Measurements from ENCODE around the gene MAPKBP1.
"Not testable (repeated sequence)": the region's sequence is repeated elsewhere in the genome, so short reads cannot be mapped to it uniquely, and the experiment has no call there.

MAPKBP1 gene

DNA sequence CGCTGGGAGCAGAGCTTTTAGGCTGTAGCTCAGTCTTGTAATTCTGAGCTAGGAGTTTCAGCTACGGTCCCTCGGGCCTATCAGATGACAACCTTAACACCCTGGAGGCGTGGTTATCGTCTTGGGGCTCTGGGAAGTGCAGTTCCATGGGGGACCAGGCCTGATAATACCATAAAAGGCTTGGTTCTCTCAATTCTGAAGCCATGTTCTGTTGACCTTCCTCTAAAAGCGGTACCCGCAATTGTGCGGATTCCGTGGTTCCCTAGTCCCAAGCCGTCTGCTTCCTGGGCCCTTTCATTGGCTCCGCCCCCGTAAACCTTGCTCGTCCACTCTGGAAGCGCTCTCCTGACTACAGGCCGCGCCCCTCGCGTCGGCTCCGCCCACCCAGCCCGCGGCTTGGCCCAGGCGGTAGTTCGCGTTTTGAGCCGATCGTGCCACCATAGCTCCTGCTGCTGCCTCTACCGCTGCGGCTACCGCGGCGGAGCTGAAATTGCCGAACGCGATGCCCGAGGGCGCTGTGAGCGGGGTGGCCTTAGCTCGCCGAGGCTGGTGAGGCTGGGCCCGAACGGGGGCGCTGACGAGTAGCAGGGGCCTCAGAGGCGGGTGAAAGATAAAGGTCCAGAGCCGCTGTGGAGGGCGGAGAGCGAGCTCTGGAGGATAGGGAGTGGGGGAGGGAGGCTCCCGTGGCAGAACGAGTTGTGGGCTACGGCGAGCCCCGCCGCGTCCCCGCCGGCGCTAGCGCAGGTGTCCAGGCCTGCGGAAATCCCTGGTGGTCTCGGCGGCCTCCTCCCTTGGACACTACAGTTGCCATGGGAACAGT is at the start of gene MAPKBP1:
Gene MAPKBP1, plus strand, starts transcription at position 423 of the 820 bp plus-strand sequence. CDS start 792 bp downstream, outside the sequence.
- DNase-seq (ENCODE audit: extremely low read depth in 1 of 2, low read depth in 1 of 2), result peak; percentile 91 to 94

GRCh38 chr15:41727143-41727542 is 47.1 kb upstream of the MAPKBP1 start:
- DNase-seq (ENCODE audit: extremely low read depth in 1 of 2, low read depth in 1 of 2), result no peak

- DNase-seq (ENCODE audit: extremely low read depth in 1 of 2, low read depth in 1 of 2), result not testable (repeated sequence)
Measured at GRCh38 chr15:41728061-41728460, 46.2 kb upstream of the MAPKBP1 start.

DNA sequence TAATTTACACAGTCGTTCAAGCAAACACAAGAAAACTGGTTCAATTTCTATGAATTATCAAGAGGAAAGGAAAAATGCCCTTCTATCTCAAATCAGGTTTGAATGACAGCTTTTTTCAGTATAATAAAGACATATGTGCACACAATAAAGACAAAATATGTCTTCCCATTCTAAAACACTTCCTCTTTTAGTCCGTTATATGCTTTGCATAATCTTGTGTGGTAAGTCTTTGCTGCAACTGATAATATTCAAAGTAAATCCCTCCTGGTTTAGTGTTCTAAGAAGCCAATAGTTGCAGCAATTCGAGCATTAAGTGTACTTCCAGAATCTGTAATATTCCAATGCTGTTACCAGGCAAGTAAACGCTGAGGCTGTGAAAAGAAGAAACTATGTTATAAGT is 43.7 kb upstream of the MAPKBP1 start:
- DNase-seq (ENCODE audit: extremely low read depth in 1 of 2, low read depth in 1 of 2), result no peak

GRCh38 chr15:41732483-41732882 is 41.8 kb upstream of the MAPKBP1 start:
- DNase-seq (ENCODE audit: extremely low read depth in 1 of 2, low read depth in 1 of 2), result no peak

DNA sequence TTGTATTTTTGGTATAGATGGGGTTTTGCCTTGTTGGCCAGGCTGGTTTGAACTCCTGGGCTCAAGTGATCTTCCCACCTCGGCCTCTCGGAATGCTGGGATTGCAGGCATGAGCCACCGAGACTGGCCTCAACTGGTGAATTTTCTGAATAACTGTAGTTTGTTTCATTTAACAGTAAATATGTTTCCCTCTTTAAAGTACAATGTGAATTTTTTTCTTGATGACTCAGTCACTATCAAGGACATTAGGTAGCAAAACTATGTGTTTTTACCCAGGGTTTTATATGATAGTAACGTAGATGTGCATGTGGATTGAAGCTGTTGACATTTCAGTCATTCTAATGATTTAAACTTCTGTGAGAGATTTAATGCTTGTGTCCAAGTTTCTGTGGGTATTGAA is 40.2 kb upstream of the MAPKBP1 start:
- no peak for DNase-seq (ENCODE audit: extremely low read depth in 1 of 2, low read depth in 1 of 2)

DNA sequence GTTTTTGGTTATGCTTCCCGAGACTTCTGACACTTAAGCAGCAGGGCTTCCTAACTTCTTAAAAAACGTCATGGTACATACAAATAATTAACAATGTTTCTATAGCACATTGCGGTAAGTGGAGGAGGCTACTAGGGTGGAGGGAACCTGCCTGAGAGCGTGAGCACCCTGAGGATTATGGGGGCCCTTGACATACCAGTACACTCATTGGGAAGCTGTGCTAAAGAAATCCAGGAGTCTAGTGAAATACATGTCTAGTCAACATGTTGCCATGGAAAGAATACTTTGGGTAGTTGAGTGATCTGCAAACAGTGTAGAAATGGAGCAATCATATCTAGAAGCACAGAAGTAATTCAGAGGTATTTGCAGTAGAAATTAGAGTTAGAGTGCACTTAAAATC is 39.2 kb upstream of the MAPKBP1 start:
- no peak for DNase-seq (ENCODE audit: extremely low read depth in 1 of 2, low read depth in 1 of 2)

GRCh38 chr15:41735492-41735891 is 38.8 kb upstream of the MAPKBP1 start:
- DNase-seq (ENCODE audit: extremely low read depth in 1 of 2, low read depth in 1 of 2), result not testable (repeated sequence)

GRCh38 chr15:41746802-41747201 is 27.5 kb upstream of the MAPKBP1 start:
- DNase-seq (ENCODE audit: extremely low read depth in 1 of 2, low read depth in 1 of 2), result no peak

DNA sequence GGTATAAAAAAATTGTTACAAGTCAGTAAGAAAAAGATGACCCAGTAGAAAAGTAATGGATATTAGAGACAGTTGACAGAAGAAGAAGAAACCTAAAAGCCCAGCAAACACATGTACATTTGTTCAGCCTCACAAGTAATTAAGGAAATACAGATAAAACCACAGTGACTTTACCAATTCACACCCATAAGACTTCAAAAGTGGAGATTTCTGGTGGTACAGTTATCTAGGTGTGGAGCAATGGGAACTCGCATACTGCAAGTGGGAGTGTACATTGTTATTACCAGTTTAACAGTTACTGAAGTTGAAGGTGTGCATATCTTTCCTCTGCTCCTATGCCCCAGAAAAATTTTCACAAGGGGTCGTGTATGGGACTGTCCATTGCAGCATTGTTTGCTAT is 18.1 kb upstream of the MAPKBP1 start:
- no peak for DNase-seq (ENCODE audit: extremely low read depth in 1 of 2, low read depth in 1 of 2)

DNA sequence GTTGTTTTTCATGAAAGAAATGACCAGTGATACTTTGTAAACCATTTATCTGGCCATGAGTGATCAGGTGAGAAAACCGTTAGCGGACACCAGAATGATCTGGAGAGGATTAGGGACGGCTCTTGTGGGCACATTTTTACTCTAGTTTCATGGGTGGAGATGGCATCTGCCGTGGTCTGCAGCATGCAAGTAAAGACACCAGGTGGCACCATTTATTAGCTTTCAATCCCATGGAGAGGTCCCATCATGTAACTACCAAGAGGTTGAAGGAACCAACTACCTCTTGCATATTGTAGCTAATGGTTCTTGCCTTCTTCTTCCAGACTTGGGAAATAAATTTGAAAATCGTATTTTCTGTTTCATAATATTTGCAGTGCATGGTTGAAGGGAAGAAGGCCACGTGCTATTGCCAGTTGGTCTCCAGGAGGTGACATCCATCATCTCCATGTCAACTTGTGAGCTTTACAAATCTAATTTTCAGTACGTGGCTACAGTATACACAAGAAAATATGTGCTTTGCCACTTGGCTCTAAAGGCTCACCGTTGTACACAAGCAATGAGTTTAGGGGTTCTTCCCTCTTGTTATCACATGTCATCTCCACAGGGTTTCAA is 1.5 kb upstream of the MAPKBP1 start:
- DNase-seq (ENCODE audit: extremely low read depth in 1 of 2, low read depth in 1 of 2), result peak in 1 of 2 donors; percentile 22

GRCh38 chr15:41773332-41773728 is 954 bp upstream of the MAPKBP1 start:
- no peak for DNase-seq (ENCODE audit: extremely low read depth in 1 of 2, low read depth in 1 of 2)

DNA sequence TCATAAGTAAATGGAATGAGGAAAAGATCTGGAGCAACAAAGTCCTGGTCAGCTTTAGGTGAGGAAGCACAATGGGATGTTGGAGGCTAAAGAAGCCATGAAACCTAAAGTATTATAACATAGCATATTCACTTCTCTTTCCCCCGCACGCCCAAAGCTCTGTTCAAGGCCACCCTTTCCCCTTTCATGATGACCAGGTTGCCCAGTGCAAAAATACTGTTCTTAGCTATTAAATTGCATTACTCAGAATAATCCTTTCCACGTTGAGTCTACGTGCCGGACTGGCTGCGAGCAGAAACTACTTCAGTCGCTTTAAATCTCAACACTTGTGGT is 589 bp upstream of the MAPKBP1 start:
- DNase-seq (ENCODE audit: extremely low read depth in 1 of 2, low read depth in 1 of 2), result no peak

- DNase-seq (ENCODE audit: extremely low read depth in 1 of 2, low read depth in 1 of 2), result no peak
Measured at GRCh38 chr15:41774882-41775417, 666 bp downstream of the MAPKBP1 start.

GRCh38 chr15:41775651-41776050 is 1.4 kb downstream of the MAPKBP1 start:
- no peak for DNase-seq (ENCODE audit: extremely low read depth in 1 of 2, low read depth in 1 of 2)

DNA sequence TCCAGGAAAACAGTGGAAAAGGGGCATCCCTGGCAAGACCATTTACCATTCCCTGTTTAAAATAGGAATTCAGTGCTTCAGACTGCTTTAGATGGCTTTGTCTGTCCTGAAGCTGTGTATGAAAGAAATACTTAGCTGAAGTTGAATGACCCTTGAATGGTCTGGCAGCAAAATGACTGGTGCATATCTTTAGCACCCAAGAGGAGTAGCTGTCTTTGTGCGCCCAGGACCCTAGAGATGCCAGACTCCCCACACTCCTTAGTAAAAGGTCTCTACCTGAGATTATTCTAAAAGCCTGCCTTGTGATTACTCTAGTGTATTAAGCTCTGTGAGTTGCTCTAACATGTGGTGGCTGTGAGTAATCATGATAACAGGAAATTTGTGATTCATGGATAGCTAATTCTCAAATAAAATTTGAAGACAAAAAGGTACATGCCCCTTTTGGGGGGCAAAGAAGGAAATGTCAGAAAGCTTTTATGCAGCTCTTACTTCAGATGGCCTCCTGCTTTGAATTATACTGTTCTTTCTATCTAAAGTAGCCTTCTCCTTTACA is 3.2 kb downstream of the MAPKBP1 start:
- DNase-seq (ENCODE audit: extremely low read depth in 1 of 2, low read depth in 1 of 2), result no peak

- no peak for DNase-seq (ENCODE audit: extremely low read depth in 1 of 2, low read depth in 1 of 2)
Measured at GRCh38 chr15:41778521-41778920, 4.2 kb downstream of the MAPKBP1 start.

DNA sequence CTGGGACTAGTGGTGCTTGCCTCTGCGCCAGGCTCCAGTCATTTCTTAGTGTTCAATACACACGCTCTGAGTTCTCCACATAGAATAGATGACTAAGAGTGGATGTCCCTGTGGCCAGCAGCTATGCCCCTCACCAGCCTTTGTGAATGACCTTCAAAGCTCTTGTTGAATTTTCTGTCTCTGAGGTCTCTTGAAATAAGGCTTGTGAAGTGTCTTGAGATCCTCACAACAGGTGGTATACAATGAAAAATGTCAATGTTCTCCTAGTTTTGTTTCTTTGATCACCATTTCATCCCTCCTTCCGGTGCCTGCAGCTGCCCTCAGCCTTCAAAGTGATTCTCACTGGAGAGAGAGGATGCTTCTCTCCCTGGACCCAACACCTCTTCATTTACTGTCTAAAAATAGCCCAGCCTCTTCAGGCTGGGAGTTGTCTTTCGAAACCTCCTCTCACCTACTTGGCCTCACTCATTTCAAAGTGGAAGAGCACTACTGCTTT is 5.4 kb downstream of the MAPKBP1 start:
- DNase-seq (ENCODE audit: extremely low read depth in 1 of 2, low read depth in 1 of 2), result no peak

GRCh38 chr15:41780266-41780665 is 6.0 kb downstream of the MAPKBP1 start:
- DNase-seq (ENCODE audit: extremely low read depth in 1 of 2, low read depth in 1 of 2), result no peak

DNA sequence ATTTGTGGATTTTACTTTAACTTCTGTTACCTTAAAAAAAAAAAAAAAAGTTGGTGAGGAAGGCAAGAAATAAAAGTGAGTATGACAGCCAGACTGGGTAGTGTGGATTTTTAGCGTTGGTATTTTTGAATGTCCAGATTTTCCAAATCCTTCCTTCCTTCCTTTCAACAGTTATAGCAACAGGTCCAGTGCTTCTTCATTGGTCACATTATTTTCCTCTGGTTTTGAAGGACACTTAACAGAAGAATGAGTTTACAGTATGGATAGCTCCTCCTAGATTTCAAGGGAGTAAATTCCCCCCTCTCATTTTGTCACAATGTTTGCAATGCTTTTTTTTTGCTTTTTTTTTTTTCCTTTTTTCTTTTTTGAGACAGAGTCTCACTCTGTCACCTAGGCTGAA is 6.4 kb downstream of the MAPKBP1 start:
- no peak for DNase-seq (ENCODE audit: extremely low read depth in 1 of 2, low read depth in 1 of 2)

DNA sequence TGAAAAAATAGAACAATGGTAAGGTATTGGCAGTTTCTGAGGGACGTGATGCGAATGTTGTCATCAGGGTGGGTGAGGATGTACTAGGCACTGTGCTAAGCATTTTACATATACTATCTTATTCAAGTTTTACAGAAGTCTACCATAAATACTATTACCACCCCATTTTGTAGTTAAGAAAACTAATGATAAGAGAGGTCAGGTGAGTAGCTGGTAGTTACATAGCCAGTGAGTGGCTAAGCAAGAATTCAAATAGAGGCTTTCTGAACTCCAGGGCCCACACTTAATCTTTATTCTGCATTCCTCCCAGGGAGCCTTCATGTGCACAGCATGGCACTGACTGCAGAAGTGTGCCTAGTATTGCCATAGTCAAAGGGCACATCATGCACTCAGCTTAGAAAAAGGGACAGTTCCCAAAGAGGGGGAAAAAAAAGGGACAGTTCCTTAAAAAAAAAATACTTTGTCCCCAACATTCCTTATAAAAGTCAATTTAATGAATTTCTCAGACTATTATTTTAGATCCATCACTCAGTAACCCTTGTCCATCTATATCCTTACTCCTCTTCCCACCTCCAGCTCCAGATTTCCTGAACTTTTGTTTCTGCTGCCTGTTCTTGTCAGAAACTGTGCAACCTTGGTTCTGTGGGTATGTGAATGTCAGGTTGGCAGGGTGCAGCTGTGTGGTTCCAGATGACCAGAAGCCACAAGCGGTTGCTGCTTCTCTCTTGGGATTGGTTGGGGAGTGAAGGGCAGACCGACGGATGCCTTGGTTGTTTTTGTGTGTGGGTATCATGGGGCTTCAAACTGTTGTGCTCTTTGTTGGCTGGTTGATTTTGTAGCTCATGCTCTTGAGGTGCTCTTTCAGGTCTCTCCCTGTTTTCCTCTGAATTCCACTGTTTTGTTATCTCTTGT is 8.3 kb downstream of the MAPKBP1 start:
- DNase-seq (ENCODE audit: extremely low read depth in 1 of 2, low read depth in 1 of 2), result no peak
